Liver (tissue), 9 donors: ENCODE measurements around the gene UROC1. TPM values are rescaled to one million over a fixed set of nuclear protein-coding genes. Genes with fewer than 3 reads are reported as not detected.

Experiments
- DNase-seq: peaks from one replicate; pipeline ENCODE4 v3.0.0-alpha.2; 2017; ENCODE audit warnings: low spot score
- H3K27ac ChIP-seq, 2 donors: one replicate each; pipeline ENCODE4 v1.7.0; 2013; ENCODE audit warnings: inconsistent platforms in 2 of 2, low read length in 2 of 2, control low read depth in 1 of 2, low read depth in 1 of 2, mild to moderate bottlenecking in 1 of 2
- H3K27me3 ChIP-seq, 4 donors: one replicate each; pipeline versions ENCODE4 v1.6.1 to v1.7.0; 2013; ENCODE audit warnings: low read length in 3 of 4, inconsistent platforms in 1 of 4, mild to moderate bottlenecking in 1 of 4, moderate library complexity in 1 of 4; ENCODE audit not compliant: control insufficient read depth in 4 of 4, insufficient read depth in 4 of 4
- H3K36me3 ChIP-seq, 4 donors: one replicate each; pipeline versions ENCODE4 v1.6.1 to v1.7.0; 2013; ENCODE audit warnings: low read length in 3 of 4, mild to moderate bottlenecking in 3 of 4, low read depth in 1 of 4, moderate library complexity in 1 of 4; ENCODE audit not compliant: control insufficient read depth in 4 of 4, insufficient read depth in 3 of 4
- H3K4me1 ChIP-seq, 4 donors: one replicate each; pipeline versions ENCODE4 v1.6.1 to v1.7.0; 2013; ENCODE audit warnings: low read length in 3 of 4, mild to moderate bottlenecking in 3 of 4, moderate library complexity in 1 of 4; ENCODE audit not compliant: control insufficient read depth in 4 of 4, insufficient read depth in 4 of 4
- H3K4me3 ChIP-seq, 3 donors: one replicate each; pipeline versions ENCODE4 v1.6.1 to v1.7.0; 2013; ENCODE audit warnings: low read length in 3 of 3, control low read depth in 1 of 3, low read depth in 1 of 3, mild to moderate bottlenecking in 1 of 3
- H3K9ac ChIP-seq, 2 donors: one replicate each; pipeline ENCODE4 v1.7.0; 2013; ENCODE audit warnings: low read length in 2 of 2, mild to moderate bottlenecking in 2 of 2, moderate library complexity in 2 of 2, control low read depth in 1 of 2, low read depth in 1 of 2
- H3K9me3 ChIP-seq, 4 donors: one replicate each; pipeline versions ENCODE4 v1.6.1 to v1.7.0; 2013; ENCODE audit warnings: low read length in 3 of 4; ENCODE audit not compliant: control insufficient read depth in 4 of 4
- CTCF ChIP-seq: fragments of 150-350 bp; IDR thresholded peaks from 2 replicates; pipeline ENCODE4 v1.5.1; 2017; ENCODE audit warnings: improper control_type of control experiment, low read depth, low read length; ENCODE audit not compliant: missing input control
- EGR1 ChIP-seq, 2 donors: IDR thresholded peaks; 2 replicates each; pipeline ENCODE4 v1.6.1; 2016 to 2018; ENCODE audit warnings: antibody characterized with exemption in 2 of 2, low read depth in 2 of 2
- FOXA1 ChIP-seq: IDR thresholded peaks from 2 replicates; pipeline ENCODE4 v1.6.1; 2016; ENCODE audit warnings: antibody characterized with exemption
- FOXA2 ChIP-seq: IDR thresholded peaks from 2 replicates; pipeline ENCODE4 v1.6.1; 2016; ENCODE audit warnings: antibody characterized with exemption
- GABPA ChIP-seq, 2 donors: IDR thresholded peaks in 1 of 2; conservative IDR thresholded peaks in 1 of 2; 2 replicates each; pipeline ENCODE4 v1.6.1; 2016; ENCODE audit warnings: antibody characterized with exemption in 2 of 2, mild to moderate bottlenecking in 1 of 2, moderate library complexity in 1 of 2
- HNF4A ChIP-seq, 2 donors: conservative IDR thresholded peaks; 2 replicates each; pipeline ENCODE4 v1.6.1; 2016; ENCODE audit warnings: antibody characterized with exemption in 2 of 2, mild to moderate bottlenecking in 2 of 2
- JUND ChIP-seq, 2 donors: IDR thresholded peaks; 2 replicates each; pipeline ENCODE4 v1.6.1; 2016; ENCODE audit warnings: antibody characterized with exemption in 2 of 2
- MAX ChIP-seq: IDR thresholded peaks from 2 replicates; pipeline ENCODE4 v1.6.1; 2016; ENCODE audit warnings: antibody characterized with exemption
- NR2F2 ChIP-seq: IDR thresholded peaks from 2 replicates; pipeline ENCODE4 v1.6.1; 2016; ENCODE audit warnings: antibody characterized with exemption
- RAD21 ChIP-seq, 2 donors: IDR thresholded peaks; 2 replicates each; pipeline ENCODE4 v1.6.1; 2016; ENCODE audit warnings: antibody characterized with exemption in 2 of 2, mild to moderate bottlenecking in 2 of 2
- REST ChIP-seq: IDR thresholded peaks from 2 replicates; pipeline ENCODE4 v1.6.1; 2016; ENCODE audit warnings: antibody characterized with exemption, mild to moderate bottlenecking
- RXRA ChIP-seq, 2 donors: IDR thresholded peaks; 2 replicates each; pipeline ENCODE4 v1.6.1; 2017 to 2018; ENCODE audit warnings: antibody characterized with exemption in 2 of 2, mild to moderate bottlenecking in 1 of 2
- SP1 ChIP-seq: IDR thresholded peaks from 2 replicates; pipeline ENCODE4 v1.6.1; 2018; ENCODE audit warnings: antibody characterized with exemption, mild to moderate bottlenecking
- TAF1 ChIP-seq: conservative IDR thresholded peaks from 2 replicates; pipeline ENCODE4 v1.6.1; 2016; ENCODE audit warnings: antibody characterized with exemption, mild to moderate bottlenecking
- WGBS: extraction: QIAGEN DNeasy Blood & Tissue Kit; methylation state at CpG from one replicate; pipeline ENCODE4 v1.1.7; 2013; 5-methylcytosine and 5-hydroxymethylcytosine counted together
- polyA plus RNA-seq, 2 donors: library from polyadenylated mRNA; stranded (reverse) in 1 of 2; unstranded in 1 of 2; fragments of 200-250 nt in 1 of 2; fragments of >200 nt in 1 of 2; fragmentation: Nextera tagmentation in 1 of 2; extraction: Ambion mirVana in 1 of 2; gene quantifications; one replicate each; pipeline versions ENCODE4 v1.2.1 to v1.2.3, GENCODE V29; 2013 to 2015
- total RNA-seq, 2 donors: library from RNA; depleted of rRNA; stranded (reverse); fragments of >200 nt; gene quantifications; one replicate each; pipeline ENCODE4 v1.2.3, GENCODE V29; 2014
- donor health status: healthy.
- donor health status: healthy.
- donor health status: healthy.
- donor health status: healthy.
- donor health status: healthy.

The UROC1 gene
- total and polyA plus RNA-seq, 4 donors: 5.9 to 28.4 (median 18.2) TPM

GRCh38 chr3:126442094-126442855, 75.3 kb downstream of the UROC1 start:
- WGBS: 94% methylated on average over 13 of the region's 13 CpGs
- Histone ChIP-seq H3K4me1 (peaks cover 8 to 20% (median 16%) of the 10 kb centered on the region in 4 donors), H3K9me3 (no peaks in the 10 kb centered on the region), H3K36me3 (peaks cover 5 to 34% (median 16%) of the 10 kb centered on the region in 4 donors), H3K9ac (no peak overlapping the region), H3K27ac (no peak overlapping the region), H3K27me3 (no peaks in the 10 kb centered on the region), H3K4me3 (no peak overlapping the region)
- no peak for DNase-seq
- TF ChIP-seq TAF1 (no peak), NR2F2 (no peak), RAD21 (IDR thresholded peaks at IDR 0.05) (no peak), FOXA2 (no peak), CTCF (no peak), JUND (IDR thresholded peaks at IDR 0.05) (no peak), HNF4A (conservative IDR thresholded peaks at IDR 0.05) (no peak)

- TF ChIP-seq GABPA (IDR thresholded peaks at IDR 0.05 in 1 of 2, conservative IDR thresholded peaks at IDR 0.05 in 1 of 2) (no peak), MAX (no peak), SP1 (no peak), EGR1 (IDR thresholded peaks at IDR 0.05; ENCODE audit: low read depth in 2 of 2) (no peak), FOXA2 (no peak), NR2F2 (no peak), REST (no peak), JUND (IDR thresholded peaks at IDR 0.05) (no peak), RXRA (IDR thresholded peaks at IDR 0.05) (no peak), TAF1 (no peak), FOXA1 (no peak), HNF4A (conservative IDR thresholded peaks at IDR 0.05) (no peak)
- H3K27ac ChIP-seq: no peak overlapping the region
- DNase-seq: no peak
- H3K9me3 ChIP-seq: no peaks in the 10 kb centered on the region
- 95% methylated on average over 20 of the region's 20 CpGs for WGBS
- no peak overlapping the region for H3K4me3 ChIP-seq
- peaks cover 6 to 44% (median 24%) of the 10 kb centered on the region in 4 donors for H3K36me3 ChIP-seq
- H3K27me3 ChIP-seq: no peaks in the 10 kb centered on the region
- no peak overlapping the region for H3K9ac ChIP-seq
- peaks cover 3 to 14% (median 9%) of the 10 kb centered on the region in 4 donors for H3K4me1 ChIP-seq
These were observed 76.2 kb downstream of the UROC1 start for GRCh38 chr3:126441256-126441880.
